Suprapubic skin (tissue), 4 donors: ENCODE data around the gene MACO1.

Experiments used
- CTCF ChIP-seq, 2 donors: fragments of 200-600 bp in 1 of 2; fragments of 450-650 bp in 1 of 2; sonication (generic) in 1 of 2; IDR thresholded peaks; one replicate each; pipeline ENCODE4 v1.5.1; 2016 to 2019; ENCODE audit warnings: antibody characterized with exemption in 2 of 2, mild to moderate bottlenecking in 1 of 2, moderate library complexity in 1 of 2
- EP300 ChIP-seq: sonication (generic); formaldehyde crosslinking; IDR thresholded peaks from one replicate; pipeline ENCODE4 v1.6.1; 2017; ENCODE audit warnings: antibody characterized with exemption
- POLR2A ChIP-seq, 2 donors: fragments of 450-650 bp; IDR thresholded peaks; one replicate each; pipeline ENCODE4 v1.6.1; 2017; ENCODE audit warnings: antibody characterized with exemption in 2 of 2, mild to moderate bottlenecking in 2 of 2, moderate library complexity in 2 of 2
- POLR2AphosphoS5 ChIP-seq, 3 donors: sonication (generic); formaldehyde crosslinking; IDR thresholded peaks; one replicate each; pipeline ENCODE4 v1.6.1; 2017; ENCODE audit warnings: antibody characterized with exemption in 3 of 3

- TF ChIP-seq CTCF (IDR thresholded peaks at IDR 0.05) (no peak), POLR2A (IDR thresholded peaks at IDR 0.05) (no peak), EP300 (no peak), POLR2AphosphoS5 (IDR thresholded peaks at IDR 0.05) (no peak)
Observed at GRCh38 chr1:25538191-25538767, 107.6 kb downstream of the MACO1 start.
